ENCODE measurements around the gene PRKN. TPM values are rescaled to one million over a fixed set of nuclear protein-coding genes. Genes with fewer than 3 reads are reported as not detected.
"Not testable (repeated sequence)": the region's sequence is repeated elsewhere in the genome, so short reads cannot be mapped to it uniquely, and the experiment has no call there.

The PRKN gene
- total RNA-seq, 1 donor from 2014 or later: 2.6 TPM

DNA sequence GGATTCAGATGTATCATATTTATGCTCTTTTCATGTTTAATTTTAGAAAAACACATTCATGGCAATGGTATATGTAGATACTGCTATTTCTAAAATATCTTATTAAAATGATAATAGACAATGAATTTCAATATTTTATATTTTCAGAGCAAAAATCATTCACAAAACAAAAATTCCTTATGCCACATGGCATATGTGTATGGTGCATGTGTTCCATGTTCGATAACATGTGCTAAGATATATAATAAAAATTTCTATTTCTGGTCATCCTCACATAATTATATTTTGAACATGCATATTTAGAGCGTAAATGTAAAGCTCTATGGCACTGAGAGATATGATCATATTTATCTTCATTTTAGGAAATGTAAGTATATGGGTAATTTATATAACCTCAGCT is 847.5 kb downstream of the PRKN start:
- H3K9me3 ChIP-seq: no peaks in the 10 kb centered on the region
- H3K4me3 ChIP-seq: no peak overlapping the region
- no peak overlapping the region for H3K27ac ChIP-seq
- H3K27me3 ChIP-seq: no peaks in the 10 kb centered on the region
- intact Hi-C loops (cut with DNase I): no loop called here
- no peaks in the 10 kb centered on the region for H3K4me1 ChIP-seq
- no peak for DNase-seq (ENCODE audit: low spot score in 2 of 2)
- TF ChIP-seq, protein P1, sequence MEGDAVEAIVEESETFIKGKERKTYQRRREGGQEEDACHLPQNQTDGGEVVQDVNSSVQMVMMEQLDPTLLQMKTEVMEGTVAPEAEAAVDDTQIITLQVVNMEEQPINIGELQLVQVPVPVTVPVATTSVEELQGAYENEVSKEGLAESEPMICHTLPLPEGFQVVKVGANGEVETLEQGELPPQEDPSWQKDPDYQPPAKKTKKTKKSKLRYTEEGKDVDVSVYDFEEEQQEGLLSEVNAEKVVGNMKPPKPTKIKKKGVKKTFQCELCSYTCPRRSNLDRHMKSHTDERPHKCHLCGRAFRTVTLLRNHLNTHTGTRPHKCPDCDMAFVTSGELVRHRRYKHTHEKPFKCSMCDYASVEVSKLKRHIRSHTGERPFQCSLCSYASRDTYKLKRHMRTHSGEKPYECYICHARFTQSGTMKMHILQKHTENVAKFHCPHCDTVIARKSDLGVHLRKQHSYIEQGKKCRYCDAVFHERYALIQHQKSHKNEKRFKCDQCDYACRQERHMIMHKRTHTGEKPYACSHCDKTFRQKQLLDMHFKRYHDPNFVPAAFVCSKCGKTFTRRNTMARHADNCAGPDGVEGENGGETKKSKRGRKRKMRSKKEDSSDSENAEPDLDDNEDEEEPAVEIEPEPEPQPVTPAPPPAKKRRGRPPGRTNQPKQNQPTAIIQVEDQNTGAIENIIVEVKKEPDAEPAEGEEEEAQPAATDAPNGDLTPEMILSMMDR (IDR thresholded peaks at IDR 0.05): no peak
- H3K36me3 ChIP-seq: no peaks in the 10 kb centered on the region

DNA sequence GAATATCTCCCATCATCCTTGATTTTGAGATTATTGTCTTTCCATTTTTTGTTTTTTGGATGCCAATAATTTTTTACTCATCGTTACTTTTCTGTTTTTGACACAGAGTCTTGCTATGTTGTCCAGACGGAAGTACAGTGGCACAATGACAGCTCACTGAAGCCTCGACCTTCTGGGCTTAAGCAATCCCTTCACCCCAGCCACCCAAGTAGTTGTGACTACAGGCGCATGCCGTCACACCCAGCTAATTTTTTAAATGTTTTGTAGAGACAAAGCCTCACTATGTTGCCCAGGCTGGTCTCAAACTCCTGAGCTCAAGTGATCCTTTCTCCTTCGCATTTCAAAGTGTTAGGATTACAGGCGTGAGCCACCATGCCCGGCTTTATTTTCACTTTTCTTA is 851.3 kb downstream of the PRKN start:
- no peak overlapping the region for H3K4me3 ChIP-seq
- no peaks in the 10 kb centered on the region for H3K4me1 ChIP-seq
- no peak overlapping the region for H3K27ac ChIP-seq
- DNase-seq (ENCODE audit: low spot score in 2 of 2): no peak
- intact Hi-C loops (cut with DNase I): no loop called here
- H3K36me3 ChIP-seq: no peaks in the 10 kb centered on the region
- H3K27me3 ChIP-seq: no peaks in the 10 kb centered on the region
- TF ChIP-seq, protein P1 (IDR thresholded peaks at IDR 0.05): no peak
- no peaks in the 10 kb centered on the region for H3K9me3 ChIP-seq

DNA sequence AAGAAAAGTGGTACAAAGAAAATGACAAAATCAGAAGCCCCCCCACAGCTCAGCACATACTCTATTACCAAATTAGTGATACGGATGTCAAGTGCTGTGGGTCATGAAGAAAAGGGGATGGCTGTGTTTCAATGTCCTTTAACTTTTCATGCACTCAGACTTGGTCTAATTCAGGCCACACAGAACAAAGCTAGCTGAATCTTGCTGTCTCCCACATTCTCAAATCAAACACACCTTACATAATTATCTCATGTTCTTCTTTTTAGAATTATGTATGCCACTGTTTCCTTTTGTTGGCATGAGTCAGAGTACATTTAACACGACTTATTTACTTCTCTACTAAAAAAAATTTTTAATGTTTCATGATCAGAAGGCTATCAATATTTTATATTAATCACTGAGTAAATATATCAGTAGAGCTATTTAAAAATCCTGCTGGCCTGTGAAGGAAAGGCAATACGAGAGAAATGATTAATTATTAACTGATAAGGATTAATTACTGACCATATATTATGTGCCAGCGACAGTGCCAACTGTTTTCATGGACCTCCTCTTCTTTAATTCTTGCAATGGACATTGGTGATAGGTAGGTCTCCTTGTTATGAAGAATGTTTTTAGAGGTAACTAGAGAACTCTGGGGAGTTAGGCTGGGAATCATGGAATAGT is 857.2 kb downstream of the PRKN start:
- TF ChIP-seq, protein P1 (IDR thresholded peaks at IDR 0.05): no peak
- Histone ChIP-seq H3K27me3 (no peaks in the 10 kb centered on the region), H3K4me3 (no peak overlapping the region), H3K36me3 (no peaks in the 10 kb centered on the region), H3K4me1 (no peaks in the 10 kb centered on the region), H3K9me3 (no peaks in the 10 kb centered on the region), H3K27ac (no peak overlapping the region)
- DNase-seq (ENCODE audit: low spot score in 2 of 2): no peak
- intact Hi-C loops (cut with DNase I): no loop called here

- Histone ChIP-seq H3K4me1 (no peaks in the 10 kb centered on the region), H3K27ac (no peak overlapping the region), H3K4me3 (no peak overlapping the region), H3K27me3 (no peaks in the 10 kb centered on the region), H3K36me3 (no peaks in the 10 kb centered on the region), H3K9me3 (no peaks in the 10 kb centered on the region)
- intact Hi-C loops (cut with DNase I): no loop called here
- no peak for DNase-seq (ENCODE audit: low spot score in 2 of 2)
- TF ChIP-seq, protein P1 (IDR thresholded peaks at IDR 0.05): no peak
Measured at GRCh38 chr6:161869491-161869890, 858.1 kb downstream of the PRKN start.

DNA sequence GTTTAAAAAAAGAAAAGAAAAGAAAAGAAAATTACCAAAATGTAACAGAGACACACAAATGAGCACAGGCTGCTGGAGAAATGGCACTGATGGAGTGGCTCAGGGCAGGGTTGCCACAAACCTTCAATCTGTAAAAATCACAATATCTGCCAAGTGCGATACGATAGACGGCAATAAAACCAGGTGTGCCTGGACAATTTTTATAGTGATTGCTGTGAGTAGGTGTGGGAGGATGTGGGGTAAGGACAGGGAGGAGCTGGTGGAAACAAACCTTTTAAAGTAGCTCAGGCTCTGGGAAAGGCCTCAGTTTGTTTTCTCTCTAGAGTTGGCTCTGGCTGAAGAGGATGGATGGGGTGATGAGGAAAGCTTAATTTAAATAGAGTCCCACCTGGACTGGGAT is 861.0 kb downstream of the PRKN start:
- TF ChIP-seq, protein P1 (IDR thresholded peaks at IDR 0.05): no peak
- no peaks in the 10 kb centered on the region for H3K4me1 ChIP-seq
- H3K9me3 ChIP-seq: no peaks in the 10 kb centered on the region
- H3K27ac ChIP-seq: no peak overlapping the region
- H3K36me3 ChIP-seq: no peaks in the 10 kb centered on the region
- H3K27me3 ChIP-seq: no peaks in the 10 kb centered on the region
- no peak overlapping the region for H3K4me3 ChIP-seq
- DNase-seq (ENCODE audit: low spot score in 2 of 2): no peak
- intact Hi-C loops (cut with DNase I): no loop called here

DNA sequence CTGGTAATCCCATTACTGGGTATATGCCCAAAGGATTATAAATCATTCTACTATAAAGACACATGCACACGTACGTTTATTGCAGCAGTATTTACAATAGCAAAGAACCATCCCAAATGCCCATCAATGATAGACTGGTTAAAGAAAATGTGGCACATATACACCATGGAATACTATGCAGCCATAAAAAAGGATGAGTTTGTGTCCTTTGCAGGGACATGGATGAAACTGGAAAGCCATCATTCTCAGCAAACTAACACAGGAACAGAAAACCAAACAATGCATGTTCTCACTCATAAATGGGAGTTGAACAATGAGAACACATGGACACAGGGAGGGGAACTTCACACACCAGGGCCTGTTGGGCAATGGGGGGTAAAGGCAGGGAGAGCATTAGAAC is 866.5 kb downstream of the PRKN start:
- H3K9me3 ChIP-seq; H3K4me3 ChIP-seq; H3K4me1 ChIP-seq; DNase-seq (ENCODE audit: low spot score in 2 of 2); H3K27ac ChIP-seq; H3K36me3 ChIP-seq; intact Hi-C loops (cut with DNase I); H3K27me3 ChIP-seq: not testable (repeated sequence)
